Sigmoid colon (tissue), 7 donors: Measurements from ENCODE around the gene SERHL2. TPM values are rescaled to one million over a fixed set of nuclear protein-coding genes. Genes with fewer than 3 reads are reported as not detected.
"Not testable (repeated sequence)": the region's sequence is repeated elsewhere in the genome, so short reads cannot be mapped to it uniquely, and the experiment has no call there.

Experiments used
- DNase-seq: peaks from one replicate; pipeline ENCODE4 v3.0.0-alpha.2; 2019
- H3K27ac ChIP-seq, 4 donors: fragments of 200-600 bp; sonication (generic); one replicate each; pipeline ENCODE4 v1.5.1; 2016 to 2019; ENCODE audit warnings: mild to moderate bottlenecking in 1 of 4
- H3K27me3 ChIP-seq, 3 donors: fragments of 200-600 bp; sonication (generic); one replicate each; pipeline ENCODE4 v1.5.1; 2019; ENCODE audit warnings: mild to moderate bottlenecking in 1 of 3
- H3K36me3 ChIP-seq, 4 donors: fragments of 200-600 bp; sonication (generic); one replicate each; pipeline ENCODE4 v1.5.1; 2016 to 2019
- H3K4me1 ChIP-seq, 4 donors: fragments of 200-600 bp; sonication (generic); one replicate each; pipeline ENCODE4 v1.5.1; 2017 to 2019
- H3K4me3 ChIP-seq, 4 donors: fragments of 200-600 bp; sonication (generic); one replicate each; pipeline ENCODE4 v1.5.1; 2017 to 2019; ENCODE audit warnings: mild to moderate bottlenecking in 2 of 4, moderate library complexity in 1 of 4
- H3K9me3 ChIP-seq, 4 donors: fragments of 200-600 bp in 3 of 4; sonication (generic) in 3 of 4; one replicate each; pipeline versions ENCODE4 v1.5.1 to v1.6.1; 2013 to 2019
- EP300 ChIP-seq, 4 donors: sonication (generic); formaldehyde crosslinking; IDR thresholded peaks; one replicate each; pipeline ENCODE4 v1.6.1; 2017; ENCODE audit warnings: antibody characterized with exemption in 4 of 4
- POLR2A ChIP-seq, 2 donors: fragments of 450-650 bp; IDR thresholded peaks; one replicate each; pipeline ENCODE4 v1.6.1; 2016; ENCODE audit warnings: antibody characterized with exemption in 2 of 2, mild to moderate bottlenecking in 2 of 2, moderate library complexity in 2 of 2
- POLR2AphosphoS5 ChIP-seq, 4 donors: sonication (generic); formaldehyde crosslinking; IDR thresholded peaks; one replicate each; pipeline ENCODE4 v1.6.1; 2017; ENCODE audit warnings: antibody characterized with exemption in 4 of 4
- WGBS, 2 donors: extraction: QIAGEN DNeasy Blood & Tissue Kit; methylation state at CpG; one replicate each; pipeline ENCODE4 v1.1.7; 2013; 5-methylcytosine and 5-hydroxymethylcytosine counted together
- intact Hi-C: fragments of 100-400 bp; cut with DNase I; formaldehyde crosslinking; loops from one replicate; pipeline ENCODE4 v1.15.1; 2023
- polyA plus RNA-seq, 3 donors: library from polyadenylated mRNA; stranded (reverse); fragments of 200-250 nt; gene quantifications; one replicate each; pipeline ENCODE4 v1.2.3, GENCODE V29; 2013
- total RNA-seq, 4 donors: library from RNA; depleted of rRNA; stranded (reverse); fragments of >200 nt; gene quantifications; one replicate each; pipeline ENCODE4 v1.1.0, GENCODE V29; 2016
- TF ChIP-seq, protein P1 (sequence below), 4 experiments: fragments of 450-650 bp in 3 of 4; fragments of 200-600 bp in 1 of 4; IDR thresholded peaks; one replicate each; pipeline ENCODE4 v1.5.1; 2016 to 2019; ENCODE audit warnings: antibody characterized with exemption in 4 of 4, mild to moderate bottlenecking in 3 of 4, moderate library complexity in 2 of 4
- donor health status: healthy with polysubstance abuse.
- donor health status: Bipolar disorder and iron deficiency.
- donor health status: healthy.

Gene SERHL2, protein sequence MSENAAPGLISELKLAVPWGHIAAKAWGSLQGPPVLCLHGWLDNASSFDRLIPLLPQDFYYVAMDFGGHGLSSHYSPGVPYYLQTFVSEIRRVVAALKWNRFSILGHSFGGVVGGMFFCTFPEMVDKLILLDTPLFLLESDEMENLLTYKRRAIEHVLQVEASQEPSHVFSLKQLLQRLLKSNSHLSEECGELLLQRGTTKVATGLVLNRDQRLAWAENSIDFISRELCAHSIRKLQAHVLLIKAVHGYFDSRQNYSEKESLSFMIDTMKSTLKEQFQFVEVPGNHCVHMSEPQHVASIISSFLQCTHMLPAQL
- total RNA-seq (1 to 10 TPM; 2.2 to 6.1 (median 3.2) TPM), polyA plus RNA-seq (1 to 10 TPM in 2 of 3 donors, under 1 TPM in 1; 0.92 to 3.6 (median 2.4) TPM)

DNA sequence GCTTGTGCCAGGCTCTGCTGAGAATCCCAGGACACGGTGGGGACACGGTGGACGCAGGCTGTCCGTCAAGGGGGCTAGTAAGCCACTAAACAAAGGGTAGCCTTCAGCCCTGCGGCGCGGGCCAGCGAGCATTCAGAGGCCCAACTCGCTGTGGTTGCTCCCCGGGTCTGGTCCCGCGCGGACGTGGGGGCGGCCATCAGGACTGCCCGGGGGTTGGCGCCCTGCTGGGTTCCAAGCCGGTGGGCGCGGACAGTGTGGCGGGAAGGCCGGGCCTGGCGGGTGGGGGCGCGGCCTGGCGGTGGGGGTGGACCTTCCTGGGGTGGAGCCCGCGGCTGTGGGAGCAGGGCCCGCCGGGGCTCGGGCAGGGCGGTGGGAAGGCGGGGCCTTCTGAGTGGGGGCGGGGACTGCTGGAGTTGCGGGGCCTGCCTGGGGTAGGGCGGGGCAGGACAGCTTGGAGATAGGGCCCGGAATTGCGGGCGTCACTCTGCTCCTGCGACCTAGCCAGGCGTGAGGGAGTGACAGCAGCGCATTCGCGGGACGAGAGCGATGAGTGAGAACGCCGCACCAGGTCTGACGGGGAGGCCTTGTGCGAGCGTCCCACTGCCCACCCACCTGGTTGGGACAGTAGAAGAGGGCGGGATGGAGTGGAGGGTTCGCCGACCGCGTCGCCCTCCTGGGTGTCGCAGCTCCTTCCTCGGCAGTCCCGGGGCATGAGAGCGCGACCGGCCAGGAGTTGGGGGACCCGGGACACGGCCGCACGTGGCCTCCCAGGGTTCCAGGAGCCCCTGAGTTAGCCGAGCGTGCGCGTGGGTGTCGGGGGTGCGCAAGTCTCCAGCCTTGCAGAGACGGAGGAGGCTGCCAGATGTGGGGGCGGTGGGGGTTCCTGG lies at the start of gene SERHL2:
Gene SERHL2 (plus strand): TSS at position 482 of the 887 bp plus-strand sequence. CDS start 65 bp downstream, at position 547.
- H3K4me1 ChIP-seq: peaks cover 0 to 16% (median 12%) of the 10 kb centered on the region in 4 donors
- intact Hi-C loops: no loop called here
- TF ChIP-seq POLR2AphosphoS5 (IDR thresholded peaks at IDR 0.05): peak; percentile 28 to 67 (median 44)
- no peak for TF ChIP-seq EP300 (IDR thresholded peaks at IDR 0.05)
- peak in 1 of 2 donors; percentile 38 for TF ChIP-seq POLR2A (IDR thresholded peaks at IDR 0.05)
- TF ChIP-seq, protein P1, sequence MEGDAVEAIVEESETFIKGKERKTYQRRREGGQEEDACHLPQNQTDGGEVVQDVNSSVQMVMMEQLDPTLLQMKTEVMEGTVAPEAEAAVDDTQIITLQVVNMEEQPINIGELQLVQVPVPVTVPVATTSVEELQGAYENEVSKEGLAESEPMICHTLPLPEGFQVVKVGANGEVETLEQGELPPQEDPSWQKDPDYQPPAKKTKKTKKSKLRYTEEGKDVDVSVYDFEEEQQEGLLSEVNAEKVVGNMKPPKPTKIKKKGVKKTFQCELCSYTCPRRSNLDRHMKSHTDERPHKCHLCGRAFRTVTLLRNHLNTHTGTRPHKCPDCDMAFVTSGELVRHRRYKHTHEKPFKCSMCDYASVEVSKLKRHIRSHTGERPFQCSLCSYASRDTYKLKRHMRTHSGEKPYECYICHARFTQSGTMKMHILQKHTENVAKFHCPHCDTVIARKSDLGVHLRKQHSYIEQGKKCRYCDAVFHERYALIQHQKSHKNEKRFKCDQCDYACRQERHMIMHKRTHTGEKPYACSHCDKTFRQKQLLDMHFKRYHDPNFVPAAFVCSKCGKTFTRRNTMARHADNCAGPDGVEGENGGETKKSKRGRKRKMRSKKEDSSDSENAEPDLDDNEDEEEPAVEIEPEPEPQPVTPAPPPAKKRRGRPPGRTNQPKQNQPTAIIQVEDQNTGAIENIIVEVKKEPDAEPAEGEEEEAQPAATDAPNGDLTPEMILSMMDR (IDR thresholded peaks at IDR 0.05): no peak
- peak within 1 kb of the TSS; percentile 12 to 57 (median 52) for H3K27ac ChIP-seq
- peak; percentile 95 for DNase-seq
- WGBS, 2 donors: 1 to 3% methylated on average over 75 of the region's 75 CpGs
- peak within 1 kb of the TSS; percentile 35 to 65 (median 54) for H3K4me3 ChIP-seq
- H3K27me3 ChIP-seq: no peaks in the 10 kb centered on the region
- no peaks in the 10 kb centered on the region for H3K36me3 ChIP-seq
- no peaks in the 10 kb centered on the region for H3K9me3 ChIP-seq

DNA sequence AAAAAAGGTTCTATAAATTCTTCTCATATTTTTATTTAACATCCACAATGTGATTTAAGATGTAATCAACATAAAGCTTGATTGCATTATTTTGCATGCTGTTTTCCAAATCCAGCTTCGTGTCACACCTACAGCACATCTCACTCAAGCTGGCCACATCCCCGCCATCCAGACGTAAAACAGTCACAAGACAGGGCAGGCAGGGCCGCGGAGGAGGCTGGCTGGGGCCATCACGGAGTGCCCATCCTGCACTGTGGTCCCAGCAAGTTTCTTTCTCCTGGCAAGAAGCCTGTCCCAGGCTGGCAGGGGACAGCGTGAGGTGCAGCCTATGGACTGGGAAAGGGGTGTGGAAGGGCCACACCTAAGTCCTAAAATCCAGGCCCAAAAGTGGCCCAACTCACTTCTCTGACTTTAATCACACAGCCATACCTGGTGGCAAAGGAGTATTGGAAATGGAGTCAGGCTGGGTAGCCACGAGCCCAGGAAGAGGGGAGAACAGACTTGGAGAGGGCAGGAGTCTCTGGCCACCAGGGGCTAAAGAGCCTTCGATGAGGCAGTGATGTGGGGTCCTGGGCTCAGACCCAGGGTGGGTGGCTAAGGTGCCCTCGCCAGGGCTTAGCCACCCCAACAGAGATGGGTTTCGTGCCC lies 45.3 kb upstream of the SERHL2 start:
- H3K27ac ChIP-seq, H3K4me1 ChIP-seq, H3K27me3 ChIP-seq, H3K9me3 ChIP-seq, DNase-seq, intact Hi-C loops, H3K4me3 ChIP-seq: not testable (repeated sequence)
- WGBS, 2 donors: 38 to 62% methylated on average over 11 of the region's 11 CpGs
- H3K36me3 ChIP-seq: peaks cover 0 to 12% (median 7%) of the 10 kb centered on the region in 4 donors

DNA sequence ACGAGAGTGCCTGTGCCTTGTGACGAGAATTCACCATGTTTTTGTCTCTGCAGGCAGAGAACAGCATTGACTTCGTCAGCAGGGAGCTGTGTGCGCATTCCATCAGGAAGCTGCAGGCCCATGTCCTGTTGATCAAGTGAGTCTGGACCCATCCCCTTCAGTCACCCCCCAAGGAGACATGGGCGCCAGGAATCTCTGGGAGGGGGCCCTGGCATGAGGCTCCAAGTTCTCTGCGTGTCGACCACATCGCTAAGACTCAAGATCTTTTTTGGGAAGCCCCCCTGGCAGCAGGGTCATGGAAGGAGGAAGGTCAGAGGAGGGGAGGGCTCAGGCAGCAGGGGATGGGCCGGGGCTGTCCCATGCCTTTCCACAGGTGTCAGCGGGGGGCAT lies 44.8 kb upstream of the SERHL2 start:
- H3K27me3 ChIP-seq, H3K27ac ChIP-seq, intact Hi-C loops, H3K9me3 ChIP-seq, H3K4me1 ChIP-seq, H3K4me3 ChIP-seq, DNase-seq: not testable (repeated sequence)
- peaks cover 0 to 13% (median 7%) of the 10 kb centered on the region in 4 donors for H3K36me3 ChIP-seq
- 67 to 88% methylated on average over 10 of the region's 10 CpGs for WGBS, 2 donors

DNA sequence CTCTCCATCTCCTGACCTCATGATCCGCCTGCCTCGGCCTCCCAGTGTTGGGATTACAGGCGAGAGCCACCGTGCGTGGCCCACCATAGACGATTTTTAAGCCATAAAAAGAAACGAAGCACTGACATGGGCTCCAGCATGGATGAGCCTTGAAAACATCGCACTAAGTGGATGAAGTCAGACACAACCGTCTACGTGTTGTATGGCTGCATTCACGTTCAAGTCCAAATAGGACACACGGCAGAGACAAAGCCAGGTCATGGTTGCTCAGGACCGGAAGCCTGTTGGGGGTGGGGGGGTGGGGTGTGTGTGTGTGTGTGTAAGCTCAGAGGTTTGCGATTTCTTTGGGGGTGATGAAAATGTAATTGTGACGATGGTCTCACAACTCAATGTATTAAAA lies 44.2 kb upstream of the SERHL2 start:
- no peaks in the 10 kb centered on the region for H3K9me3 ChIP-seq
- 81 to 85% methylated on average over 15 of the region's 15 CpGs for WGBS, 2 donors

DNA sequence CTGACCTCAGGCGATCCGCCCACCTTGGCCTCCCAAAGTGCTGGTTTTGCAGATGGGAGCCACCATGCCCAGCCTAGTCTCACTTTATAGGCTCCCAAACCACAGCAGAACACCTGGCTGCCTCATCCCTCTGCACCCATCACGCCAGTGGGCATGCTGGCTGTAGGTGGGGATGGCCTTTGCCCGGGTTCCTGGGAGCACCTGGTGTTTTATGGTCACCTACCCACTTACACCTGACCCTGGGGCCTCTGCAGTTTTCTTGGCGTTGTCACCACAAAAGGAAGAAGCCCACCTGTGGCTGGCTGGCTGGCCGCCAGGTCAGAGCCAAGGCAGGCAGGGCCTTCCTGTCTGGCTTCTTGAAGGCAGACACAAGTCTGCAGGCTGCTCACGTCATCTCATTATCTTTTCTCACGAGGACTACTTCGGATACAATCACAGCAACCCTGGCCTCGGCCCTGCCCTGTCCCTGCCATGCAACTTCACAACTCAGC lies 42.3 kb upstream of the SERHL2 start:
- Histone ChIP-seq H3K36me3 (peaks cover 0 to 35% (median 14%) of the 10 kb centered on the region in 4 donors), H3K27me3 (no peaks in the 10 kb centered on the region), H3K27ac (no peak overlapping the region), H3K4me1 (no peaks in the 10 kb centered on the region), H3K9me3 (no peaks in the 10 kb centered on the region), H3K4me3 (no peak overlapping the region)
- intact Hi-C loops: no loop called here
- no peak for DNase-seq
- TF ChIP-seq POLR2A (IDR thresholded peaks at IDR 0.05) (no peak), POLR2AphosphoS5 (IDR thresholded peaks at IDR 0.05) (no peak), EP300 (IDR thresholded peaks at IDR 0.05) (no peak)
- TF ChIP-seq, protein P1 (IDR thresholded peaks at IDR 0.05): no peak
- 22 to 59% methylated on average over 10 of the region's 10 CpGs for WGBS, 2 donors

More for the DNA sequence above, 44.2 kb upstream of the SERHL2 start:
- H3K4me3 ChIP-seq: no peak overlapping the region
- TF ChIP-seq POLR2A (IDR thresholded peaks at IDR 0.05) (no peak), EP300 (IDR thresholded peaks at IDR 0.05) (no peak), POLR2AphosphoS5 (IDR thresholded peaks at IDR 0.05) (no peak)
- TF ChIP-seq, protein P1 (IDR thresholded peaks at IDR 0.05): no peak
- DNase-seq: no peak
- no peak overlapping the region for H3K27ac ChIP-seq
- H3K27me3 ChIP-seq: no peaks in the 10 kb centered on the region
- peaks cover 0 to 19% (median 9%) of the 10 kb centered on the region in 4 donors for H3K36me3 ChIP-seq
- intact Hi-C loops: no loop called here
- H3K4me1 ChIP-seq: no peaks in the 10 kb centered on the region
